ENCODE measurements around the gene CCDC201. TPM values are rescaled to one million over a fixed set of nuclear protein-coding genes. Genes with fewer than 3 reads are reported as not detected.

The CCDC201 gene
- polyA plus RNA-seq, 3 donors, result not detected

DNA sequence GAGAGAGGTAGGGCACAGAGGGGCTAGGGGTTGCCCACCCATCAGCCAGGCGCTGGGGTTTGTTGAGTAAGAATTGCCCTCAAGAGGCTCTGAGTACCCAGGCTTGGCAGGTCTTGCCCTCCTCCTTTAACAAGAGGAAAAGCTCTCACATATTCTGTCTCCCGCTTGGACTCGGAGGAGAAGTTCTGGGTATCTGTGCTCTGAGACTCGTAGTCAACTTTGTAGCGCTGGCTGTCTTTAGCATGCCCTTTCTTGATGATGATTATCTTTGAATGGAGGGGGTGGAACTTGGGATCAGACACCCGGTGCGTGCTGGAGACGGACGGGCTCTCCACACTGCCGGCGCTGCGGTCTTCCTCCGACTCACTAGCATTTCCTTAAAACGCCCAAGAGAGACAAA lies 44.2 kb upstream of the CCDC201 start:
- Histone ChIP-seq H3K79me2 (ENCODE audit: insufficient read depth, low read length) (no peaks in the 10 kb centered on the region), H3K9me3 (replicated peaks in 1 of 2; ENCODE audit: control insufficient read depth in 1 of 2, insufficient read depth in 1 of 2, low read length in 2 of 2) (peaks cover 0 to 18% of the 10 kb centered on the region in 2 donors), H2AFZ (ENCODE audit: insufficient read depth, low read depth, low read length, poor library complexity, severe bottlenecking) (no peak overlapping the region), H3K4me2 (replicated peaks; ENCODE audit: extremely low read depth, low read length, poor library complexity, severe bottlenecking) (no peak overlapping the region), H3K36me3 (replicated peaks in 1 of 2; ENCODE audit: control insufficient read depth in 1 of 2, insufficient read depth in 2 of 2, low read length in 2 of 2) (no peaks in the 10 kb centered on the region), H3K4me1 (ENCODE audit: control insufficient read depth in 1 of 2, insufficient read depth in 2 of 2, low read length in 2 of 2) (no peaks in the 10 kb centered on the region), H3K9ac (ENCODE audit: insufficient read depth, low read length, poor library complexity, severe bottlenecking) (no peak overlapping the region), H3K27ac (ENCODE audit: low read depth in 1 of 2, low read length in 2 of 2) (no peak overlapping the region), H4K20me1 (ENCODE audit: insufficient read depth, low read length) (no peaks in the 10 kb centered on the region), H3K27me3 (ENCODE audit: control insufficient read depth in 2 of 2, insufficient read depth in 2 of 2, low read length in 2 of 2) (peaks cover 32 to 38% of the 10 kb centered on the region in 2 donors), H3K4me3 (replicated peaks in 1 of 3; ENCODE audit: low read depth in 2 of 3, low read length in 3 of 3) (no peak overlapping the region)
- DNase-seq, result no peak
- Mint-ChIP-seq H3K27ac (no peak overlapping the region), H3K4me3 (no peak overlapping the region), H3K36me3 (no peaks in the 10 kb centered on the region), H3K27me3 (ENCODE audit: low read depth in 3 of 3) (peaks cover 31 to 52% (median 45%) of the 10 kb centered on the region in 3 donors), H3K4me1 (peaks cover 4% of the 10 kb centered on the region), H3K9me3 (peaks cover 0 to 3% (median 0%) of the 10 kb centered on the region in 7 donors)
- WGBS (ENCODE audit: insufficient coverage), result 69% methylated on average over 5 of the region's 14 CpGs
- TF ChIP-seq, protein P1, sequence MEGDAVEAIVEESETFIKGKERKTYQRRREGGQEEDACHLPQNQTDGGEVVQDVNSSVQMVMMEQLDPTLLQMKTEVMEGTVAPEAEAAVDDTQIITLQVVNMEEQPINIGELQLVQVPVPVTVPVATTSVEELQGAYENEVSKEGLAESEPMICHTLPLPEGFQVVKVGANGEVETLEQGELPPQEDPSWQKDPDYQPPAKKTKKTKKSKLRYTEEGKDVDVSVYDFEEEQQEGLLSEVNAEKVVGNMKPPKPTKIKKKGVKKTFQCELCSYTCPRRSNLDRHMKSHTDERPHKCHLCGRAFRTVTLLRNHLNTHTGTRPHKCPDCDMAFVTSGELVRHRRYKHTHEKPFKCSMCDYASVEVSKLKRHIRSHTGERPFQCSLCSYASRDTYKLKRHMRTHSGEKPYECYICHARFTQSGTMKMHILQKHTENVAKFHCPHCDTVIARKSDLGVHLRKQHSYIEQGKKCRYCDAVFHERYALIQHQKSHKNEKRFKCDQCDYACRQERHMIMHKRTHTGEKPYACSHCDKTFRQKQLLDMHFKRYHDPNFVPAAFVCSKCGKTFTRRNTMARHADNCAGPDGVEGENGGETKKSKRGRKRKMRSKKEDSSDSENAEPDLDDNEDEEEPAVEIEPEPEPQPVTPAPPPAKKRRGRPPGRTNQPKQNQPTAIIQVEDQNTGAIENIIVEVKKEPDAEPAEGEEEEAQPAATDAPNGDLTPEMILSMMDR (IDR thresholded peaks at IDR 0.05), result no peak
- intact Hi-C loops (cut with micrococcal nuclease), result loop anchor here (5.0 kb wide), 2 partner anchors 1260 to 1335 kb away; no protein-coding TSS in a partner anchor

DNA sequence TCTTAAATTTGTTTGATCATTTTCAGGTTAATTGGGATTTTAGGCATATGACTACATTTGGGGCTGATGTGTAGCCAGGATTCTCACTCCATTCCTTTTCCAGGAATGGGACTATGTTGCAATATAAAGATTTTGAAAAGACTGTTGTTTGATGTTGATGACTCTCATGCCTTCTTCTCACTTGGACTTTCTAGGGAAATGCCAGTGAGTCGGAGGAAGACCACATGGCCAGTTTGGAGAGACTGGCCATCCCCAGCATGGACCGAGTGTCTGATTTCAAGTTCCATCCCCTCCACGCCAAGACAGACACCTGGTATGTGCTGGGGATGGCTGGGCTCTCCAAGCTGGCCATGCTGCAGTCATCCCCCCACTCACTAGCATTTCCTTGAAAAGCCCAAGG lies 42.7 kb upstream of the CCDC201 start:
- Mint-ChIP-seq H3K27ac (no peak overlapping the region), H3K4me3 (no peak overlapping the region), H3K4me1 (peaks cover 3% of the 10 kb centered on the region), H3K27me3 (ENCODE audit: low read depth in 3 of 3) (peaks cover 23 to 38% (median 38%) of the 10 kb centered on the region in 3 donors), H3K36me3 (no peaks in the 10 kb centered on the region), H3K9me3 (peaks cover 0 to 6% (median 0%) of the 10 kb centered on the region in 7 donors)
- intact Hi-C loops (cut with micrococcal nuclease), result loop anchor here (5.0 kb wide), 2 partner anchors 1262 to 1337 kb away; no protein-coding TSS in a partner anchor
- no peak overlapping the region for H3K4me2 ChIP-seq (replicated peaks; ENCODE audit: extremely low read depth, low read length, poor library complexity, severe bottlenecking)
- TF ChIP-seq, protein P1 (IDR thresholded peaks at IDR 0.05), result no peak
- H2AFZ ChIP-seq (ENCODE audit: insufficient read depth, low read depth, low read length, poor library complexity, severe bottlenecking), result no peak overlapping the region
- H4K20me1 ChIP-seq (ENCODE audit: insufficient read depth, low read length), result no peaks in the 10 kb centered on the region
- H3K9ac ChIP-seq (ENCODE audit: insufficient read depth, low read length, poor library complexity, severe bottlenecking), result no peak overlapping the region
- H3K9me3 ChIP-seq (replicated peaks in 1 of 2; ENCODE audit: control insufficient read depth in 1 of 2, insufficient read depth in 1 of 2, low read length in 2 of 2), result peaks cover 0 to 18% of the 10 kb centered on the region in 2 donors
- DNase-seq, result no peak
- no peak overlapping the region for H3K4me3 ChIP-seq (replicated peaks in 1 of 3; ENCODE audit: low read depth in 2 of 3, low read length in 3 of 3)
- H3K36me3 ChIP-seq (replicated peaks in 1 of 2; ENCODE audit: control insufficient read depth in 1 of 2, insufficient read depth in 2 of 2, low read length in 2 of 2), result no peaks in the 10 kb centered on the region
- no peaks in the 10 kb centered on the region for H3K4me1 ChIP-seq (ENCODE audit: control insufficient read depth in 1 of 2, insufficient read depth in 2 of 2, low read length in 2 of 2)
- peaks cover 26 to 30% of the 10 kb centered on the region in 2 donors for H3K27me3 ChIP-seq (ENCODE audit: control insufficient read depth in 2 of 2, insufficient read depth in 2 of 2, low read length in 2 of 2)
- H3K27ac ChIP-seq (ENCODE audit: low read depth in 1 of 2, low read length in 2 of 2), result no peak overlapping the region
- no peaks in the 10 kb centered on the region for H3K79me2 ChIP-seq (ENCODE audit: insufficient read depth, low read length)
- 82% methylated on average over 2 of the region's 3 CpGs for whole genome bisulfite sequencing (ENCODE audit: insufficient coverage)
